HG03064 (cell line): ENCODE results near the gene TSC22D2.

Experiments
- ATAC-seq: cut with Tn5 transposase; IDR thresholded peaks from one replicate; pipeline ENCODE4 v1.9.1; 2021; ENCODE audit warnings: low read depth; ENCODE audit not compliant: unreplicated experiment

The TSC22D2 gene

DNA sequence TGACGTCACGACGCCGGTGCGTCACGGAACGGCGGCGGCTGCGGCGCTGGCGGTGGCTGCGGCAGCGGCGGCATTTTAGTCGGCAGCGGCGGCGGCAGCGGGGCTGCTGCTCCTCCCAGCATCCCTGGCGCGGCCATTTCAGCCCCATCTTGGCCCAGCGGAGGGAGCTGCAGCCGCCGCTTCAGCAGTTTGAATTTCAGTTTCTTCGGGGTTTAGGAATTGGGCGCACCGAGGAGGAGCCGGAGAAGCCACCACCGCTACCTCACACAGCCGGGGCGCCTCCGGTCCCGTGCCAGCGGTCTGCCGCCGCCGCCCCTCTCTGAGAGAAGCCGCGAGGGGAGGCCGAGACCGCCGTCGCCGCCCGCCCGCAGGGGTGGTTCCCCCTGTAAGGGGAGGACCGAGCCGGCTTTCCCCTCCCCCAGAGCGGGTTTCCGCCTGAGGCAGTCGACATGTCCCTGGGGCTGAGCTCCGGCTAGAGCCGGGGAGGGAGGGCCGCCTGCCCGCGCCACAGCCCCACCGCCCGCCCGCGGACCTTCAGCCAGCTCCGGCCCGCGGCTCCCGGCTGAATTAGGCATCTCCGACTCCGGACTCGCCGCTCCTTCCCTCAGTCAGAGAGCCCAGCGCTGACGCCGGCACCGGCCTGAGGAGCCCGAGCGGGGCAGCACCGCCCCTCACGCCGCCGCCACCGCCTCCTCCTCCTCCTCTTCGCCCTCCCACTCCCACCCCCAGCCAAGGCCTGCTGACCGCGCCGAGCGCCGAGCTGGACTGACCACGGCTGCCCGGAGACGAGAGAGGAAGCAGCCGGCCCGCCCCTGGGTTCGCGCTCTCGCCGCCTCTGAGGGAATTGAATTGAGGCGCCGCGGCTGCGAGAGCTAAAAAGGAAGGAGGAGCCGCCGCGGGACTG, at the start of gene TSC22D2:
Gene TSC22D2 (plus strand): TSS at position 78 of the 904 bp plus-strand sequence. CDS start 1,053 bp downstream, outside the sequence.
- peak; percentile 68 for ATAC-seq

DNA sequence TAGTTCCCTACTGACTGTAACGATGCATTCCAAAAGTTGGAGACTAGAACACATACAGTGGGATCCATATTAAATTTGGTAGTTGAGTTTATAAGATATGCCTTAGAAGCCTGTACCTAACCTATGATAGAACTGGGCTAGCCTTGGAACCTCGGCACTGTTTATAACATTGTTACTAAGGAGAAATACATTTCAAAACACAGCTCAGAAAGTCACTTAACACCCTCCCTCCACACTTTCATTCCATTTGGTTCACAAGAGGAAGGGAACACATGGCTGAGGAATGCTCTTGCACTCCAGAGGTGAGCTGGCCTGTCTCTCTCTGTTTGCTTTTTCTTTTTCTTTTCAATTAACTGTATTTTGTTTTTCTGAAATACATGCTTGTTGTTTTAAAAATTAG, 48.7 kb upstream of the TSC22D2 start:
- ATAC-seq: no peak

- no peak for ATAC-seq
These were observed 47.1 kb upstream of the TSC22D2 start for GRCh38 chr3:150360966-150361365.

- ATAC-seq: no peak
These were observed 45.4 kb upstream of the TSC22D2 start for GRCh38 chr3:150362515-150363302.

DNA sequence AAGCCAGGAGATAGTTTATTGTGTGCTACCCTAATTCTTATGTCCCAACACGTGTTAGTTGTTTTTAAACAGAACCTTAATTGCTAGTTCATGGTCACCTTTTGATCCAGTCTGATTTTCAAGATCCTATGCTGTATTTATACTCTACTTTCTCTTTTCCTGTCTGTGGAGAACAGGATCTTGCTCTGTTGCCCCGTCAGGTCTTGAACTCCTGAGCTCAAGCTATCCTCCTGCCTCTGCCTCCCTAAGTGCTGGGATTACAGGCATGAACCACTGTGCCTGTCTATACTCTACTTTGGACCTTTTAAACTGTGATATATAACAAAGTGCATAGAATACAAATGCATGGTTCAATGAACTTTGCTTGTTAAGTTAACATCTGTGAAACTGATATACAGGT, 44.7 kb upstream of the TSC22D2 start:
- no peak for ATAC-seq

DNA sequence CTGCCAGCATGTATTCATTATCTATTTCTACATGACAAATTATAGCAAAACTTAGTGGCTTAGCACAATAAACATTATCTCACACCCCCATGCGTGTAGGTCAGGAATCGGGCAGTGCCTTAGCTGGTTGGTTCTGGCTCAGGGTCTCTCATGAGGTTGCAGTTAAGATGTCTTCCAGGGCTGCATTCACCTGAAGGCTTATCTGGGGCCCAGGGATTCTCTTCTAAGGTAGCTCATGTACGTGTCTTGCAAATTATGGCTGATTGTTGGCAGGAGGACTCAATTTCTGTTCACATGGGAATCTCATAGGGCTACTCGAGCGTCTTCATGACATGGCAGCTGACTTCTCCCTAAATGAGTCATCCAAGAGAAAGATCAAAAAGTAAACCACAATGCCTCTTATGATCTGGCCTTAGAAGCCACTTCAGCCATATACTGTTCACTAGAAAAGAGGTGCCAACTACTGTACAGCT, 42.9 kb upstream of the TSC22D2 start:
- no peak for ATAC-seq

DNA sequence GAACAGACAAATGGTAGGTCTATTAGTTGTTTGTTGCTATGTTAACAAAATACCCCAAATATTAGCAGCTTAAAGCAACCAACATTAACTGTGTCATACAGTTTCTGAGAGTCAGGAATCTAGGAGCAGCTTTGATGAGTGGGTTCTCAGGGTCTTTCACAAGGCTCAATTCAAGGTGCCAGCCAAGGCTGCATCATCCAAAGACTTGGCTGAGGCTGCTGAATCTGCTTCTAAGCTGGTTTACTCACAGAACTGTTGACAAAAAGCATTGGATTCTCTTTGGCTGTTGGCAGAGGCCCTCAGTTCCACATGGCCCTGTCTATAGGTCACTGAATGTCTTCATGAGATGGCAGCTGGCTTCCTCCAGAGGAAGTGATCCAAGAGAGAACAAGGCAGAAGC, 40.3 kb upstream of the TSC22D2 start:
- ATAC-seq: no peak

DNA sequence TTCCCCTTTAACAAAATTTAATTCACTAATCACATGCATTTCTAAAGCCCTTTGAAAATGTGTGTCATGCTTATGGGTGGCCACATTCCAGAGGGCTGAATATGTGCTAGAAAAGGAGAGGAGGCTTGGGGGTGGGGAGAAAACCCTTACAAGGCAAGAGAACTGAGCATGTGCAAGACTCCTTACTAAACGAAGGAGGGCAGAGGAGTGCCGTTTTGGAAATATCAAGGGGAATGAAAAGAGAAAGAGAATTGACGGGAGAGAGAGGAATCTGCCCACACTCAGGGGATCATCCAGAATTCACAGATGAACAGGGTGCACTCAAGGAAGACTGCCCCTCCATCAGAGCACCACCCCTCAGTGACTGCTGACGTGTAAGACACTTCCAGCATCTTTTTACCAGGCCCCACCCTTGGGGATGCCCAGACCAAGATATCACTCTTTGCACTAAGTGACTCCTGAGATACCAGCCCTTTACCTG, 37.9 kb upstream of the TSC22D2 start:
- ATAC-seq: no peak

GRCh38 chr3:150370999-150371398, 37.1 kb upstream of the TSC22D2 start:
- ATAC-seq: no peak

- ATAC-seq: no peak
These were observed 36.3 kb upstream of the TSC22D2 start for GRCh38 chr3:150371741-150372254.

- ATAC-seq: no peak
These were observed 35.8 kb upstream of the TSC22D2 start for GRCh38 chr3:150372320-150372719.

- no peak for ATAC-seq
These were observed 35.4 kb upstream of the TSC22D2 start for GRCh38 chr3:150372722-150373121.

DNA sequence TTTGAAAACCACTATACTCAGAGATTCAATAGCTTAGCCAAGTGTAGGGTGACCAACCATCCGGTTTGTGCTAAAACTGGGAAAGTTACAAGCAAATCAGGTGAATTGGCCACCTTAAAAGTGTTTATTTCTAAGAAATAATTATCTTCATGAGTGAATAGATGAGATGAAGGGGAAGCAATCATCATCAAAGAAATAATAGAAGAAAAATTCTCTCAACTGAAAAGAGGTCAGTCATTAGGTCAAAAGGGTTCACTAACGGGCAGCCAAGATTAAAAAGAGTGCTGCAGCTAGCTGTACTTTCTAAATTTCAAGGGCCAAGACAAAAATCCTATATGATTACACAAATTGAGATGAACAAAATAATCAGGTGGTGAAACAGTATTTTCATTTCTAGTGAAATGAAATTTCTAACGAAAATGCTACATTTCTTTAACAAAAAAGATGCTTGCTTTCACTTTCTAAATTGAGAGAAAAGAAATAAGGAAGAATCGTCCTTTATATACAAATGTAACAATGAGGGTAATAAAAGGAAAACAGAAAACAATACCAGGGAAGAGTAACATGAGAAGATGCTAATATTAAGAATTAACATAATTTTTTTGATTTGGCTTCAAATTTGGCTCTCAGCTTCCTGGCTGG, 34.7 kb upstream of the TSC22D2 start:
- no peak for ATAC-seq

DNA sequence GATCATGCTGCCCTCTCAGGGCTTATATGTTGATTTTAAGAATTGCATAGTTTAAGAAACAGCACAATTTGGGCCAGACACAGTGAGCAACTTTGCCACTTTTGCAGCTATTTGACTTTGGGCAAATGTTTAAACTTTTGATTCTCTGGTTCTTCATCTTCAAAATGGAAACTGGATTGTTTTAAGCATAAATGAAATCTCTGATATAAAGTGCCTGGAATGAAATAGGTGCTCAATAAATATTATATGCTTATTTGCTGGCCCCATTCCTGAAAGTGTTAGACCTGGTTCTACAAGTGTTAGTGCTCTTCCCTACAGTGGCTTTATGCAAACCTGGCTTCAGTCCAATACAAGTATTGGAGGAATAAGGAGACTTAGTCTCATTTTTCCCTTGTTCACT, 33.1 kb upstream of the TSC22D2 start:
- ATAC-seq: no peak

DNA sequence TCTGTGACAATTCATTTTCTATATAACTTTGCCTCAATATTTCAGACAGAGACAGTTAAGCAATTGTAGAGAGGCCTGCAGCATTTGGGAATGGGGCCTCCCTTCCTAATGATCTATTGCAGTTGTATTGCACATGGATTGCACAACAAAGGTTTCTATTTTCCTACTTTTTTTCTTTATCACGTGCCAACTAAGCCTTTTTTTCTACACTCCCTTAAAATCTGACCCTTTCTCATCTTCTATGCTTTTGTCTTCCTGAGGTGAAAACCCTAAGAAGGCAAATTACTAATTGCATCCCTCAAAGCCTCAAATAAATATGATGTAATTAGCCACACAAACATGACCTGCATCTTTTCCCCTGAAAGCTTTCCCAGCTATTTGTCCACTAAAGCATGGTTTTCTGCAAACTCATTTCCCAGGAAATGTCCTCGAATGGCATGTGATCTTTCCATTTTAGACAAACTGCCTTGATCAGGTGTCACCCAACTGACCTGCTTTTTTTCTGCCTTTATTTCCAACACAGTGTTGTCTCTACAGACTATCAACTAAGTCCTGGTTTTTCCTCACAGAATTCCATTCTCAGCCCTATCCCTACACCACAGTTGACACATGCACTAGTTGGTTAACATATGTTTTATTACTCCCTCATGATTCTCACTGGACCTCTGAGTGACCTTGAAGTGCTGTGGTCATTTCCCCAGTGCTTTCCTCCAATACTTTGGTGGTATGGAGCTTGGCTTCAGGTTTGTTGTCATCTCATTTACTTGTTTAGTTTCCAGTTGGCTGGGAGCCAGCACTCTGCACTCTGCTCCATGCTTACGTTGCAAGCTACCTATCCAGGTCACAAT, 31.9 kb upstream of the TSC22D2 start:
- no peak for ATAC-seq

DNA sequence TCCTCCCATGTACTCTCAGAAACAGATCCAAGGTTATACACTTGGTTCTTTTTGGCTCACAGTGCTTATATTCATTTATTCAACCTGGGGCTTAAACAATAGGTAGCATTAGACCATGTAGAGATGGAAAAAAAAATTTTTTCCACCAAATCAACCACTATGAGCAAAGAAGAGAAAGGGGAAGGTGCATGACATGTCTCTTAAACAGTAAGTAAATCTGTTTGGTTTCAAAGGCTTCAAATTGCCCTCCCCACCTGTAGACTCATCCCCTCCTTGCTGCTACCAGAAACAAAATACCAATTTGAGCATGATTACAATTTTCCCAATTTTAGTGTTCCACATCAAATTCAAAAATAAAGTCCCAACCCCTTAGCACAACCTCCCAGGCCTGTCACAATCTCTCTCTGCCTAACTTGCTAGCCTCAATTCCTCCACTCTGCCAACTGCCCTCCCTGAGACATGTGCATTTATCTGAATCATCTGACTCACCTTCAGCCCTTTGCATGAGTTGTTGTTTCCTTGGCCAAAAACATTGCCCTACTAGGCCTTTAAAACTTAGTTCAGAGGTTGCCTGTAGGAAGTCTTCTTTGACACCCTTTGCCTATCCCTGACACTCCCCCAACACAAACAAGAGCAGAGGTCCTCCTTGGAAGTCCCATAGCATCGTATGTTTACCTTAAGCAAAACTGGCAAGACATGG, 30.3 kb upstream of the TSC22D2 start:
- ATAC-seq: no peak

- no peak for ATAC-seq
These were observed 29.8 kb upstream of the TSC22D2 start for GRCh38 chr3:150378301-150378748.

- ATAC-seq: no peak
These were observed 28.6 kb upstream of the TSC22D2 start for GRCh38 chr3:150379469-150379868.
